RWPE2 (cell line): Measurements from ENCODE around the gene BBX.
A peak's percentile ranks its signal among the peaks of the same experiment; 100 is the strongest.

ENCODE experiments used
- ATAC-seq: fragments of 200-7000 bp; cut with Tn5 transposase; 3 replicates; pipeline ENCODE4 v1.9.1; 2021; ENCODE audit warnings: low read depth
- DNase-seq: peaks from one replicate; pipeline ENCODE4 v3.0.0-alpha.2; 2020; ENCODE audit warnings: low spot score
- H3K27ac ChIP-seq: fragments of 450-650 bp; 2 replicates; pipeline ENCODE4 v1.5.1; 2017; ENCODE audit warnings: mild to moderate bottlenecking; ENCODE audit not compliant: poor library complexity, severe bottlenecking
- H3K27me3 ChIP-seq: fragments of 250-450 bp; sonication (Bioruptor Pico); 2 replicates; pipeline ENCODE4 v1.5.1; 2021; ENCODE audit warnings: mild to moderate bottlenecking, moderate library complexity; ENCODE audit not compliant: insufficient read depth, poor library complexity, severe bottlenecking
- H3K36me3 ChIP-seq: fragments of 250-450 bp; sonication (Bioruptor Pico); 2 replicates; pipeline ENCODE4 v1.5.1; 2020; ENCODE audit warnings: low read depth, mild to moderate bottlenecking, moderate library complexity
- H3K4me1 ChIP-seq: fragments of 250-450 bp; sonication (Bioruptor Pico); 2 replicates; pipeline ENCODE4 v1.5.1; 2021; ENCODE audit warnings: mild to moderate bottlenecking, moderate library complexity; ENCODE audit not compliant: insufficient read depth, poor library complexity, severe bottlenecking
- H3K4me3 ChIP-seq: fragments of 250-450 bp; sonication (Bioruptor Pico); 2 replicates; pipeline ENCODE4 v1.5.1; 2021; ENCODE audit warnings: mild to moderate bottlenecking, moderate library complexity; ENCODE audit not compliant: severe bottlenecking
- H3K9me3 ChIP-seq: fragments of 250-450 bp; sonication (Bioruptor Pico); 2 replicates; pipeline ENCODE4 v1.5.1; 2021; ENCODE audit warnings: mild to moderate bottlenecking, moderate library complexity; ENCODE audit not compliant: severe bottlenecking
- CTCF ChIP-seq: fragments of 450-650 bp; IDR thresholded peaks from one replicate; pipeline ENCODE4 v1.5.1; 2017; ENCODE audit warnings: mild to moderate bottlenecking, moderate library complexity; ENCODE audit not compliant: poor library complexity, severe bottlenecking

Gene BBX

GRCh38 chr3:107790612-107791011 is 267.9 kb downstream of the BBX start:
- TF ChIP-seq CTCF: no peak
- Histone ChIP-seq H3K4me3 (no peak overlapping the region), H3K27me3 (no peaks in the 10 kb centered on the region), H3K36me3 (peaks cover 26% of the 10 kb centered on the region), H3K27ac (no peak overlapping the region), H3K4me1 (no peaks in the 10 kb centered on the region), H3K9me3 (no peaks in the 10 kb centered on the region)
- DNase-seq: no peak
- ATAC-seq: no peak

GRCh38 chr3:107791027-107791426 is 268.3 kb downstream of the BBX start:
- H3K4me1 ChIP-seq: no peaks in the 10 kb centered on the region
- no peaks in the 10 kb centered on the region for H3K9me3 ChIP-seq
- H3K27ac ChIP-seq: no peak overlapping the region
- no peak for ATAC-seq
- H3K27me3 ChIP-seq: no peaks in the 10 kb centered on the region
- DNase-seq: no peak
- H3K36me3 ChIP-seq: peaks cover 26% of the 10 kb centered on the region
- H3K4me3 ChIP-seq: no peak overlapping the region
- no peak for TF ChIP-seq CTCF

- H3K36me3 ChIP-seq: peaks cover 26% of the 10 kb centered on the region
- no peak overlapping the region for H3K27ac ChIP-seq
- no peaks in the 10 kb centered on the region for H3K27me3 ChIP-seq
- H3K4me1 ChIP-seq: peaks cover 4% of the 10 kb centered on the region
- no peak for TF ChIP-seq CTCF
- H3K9me3 ChIP-seq: no peaks in the 10 kb centered on the region
- DNase-seq (no peak), ATAC-seq (no peak)
- no peak overlapping the region for H3K4me3 ChIP-seq
Observed at GRCh38 chr3:107791450-107791849, 268.7 kb downstream of the BBX start.

- Histone ChIP-seq H3K36me3 (peaks cover 36% of the 10 kb centered on the region), H3K27ac (no peak overlapping the region), H3K4me1 (peaks cover 21% of the 10 kb centered on the region), H3K9me3 (no peaks in the 10 kb centered on the region), H3K4me3 (no peak overlapping the region), H3K27me3 (no peaks in the 10 kb centered on the region)
- ATAC-seq: no peak
- no peak for DNase-seq
- peak; percentile 24 for TF ChIP-seq CTCF
Observed at GRCh38 chr3:107794664-107795443, 272.1 kb downstream of the BBX start.

- peaks cover 21% of the 10 kb centered on the region for H3K4me1 ChIP-seq
- no peak overlapping the region for H3K4me3 ChIP-seq
- TF ChIP-seq CTCF: no peak
- no peak for DNase-seq
- H3K9me3 ChIP-seq: no peaks in the 10 kb centered on the region
- no peak for ATAC-seq
- no peak overlapping the region for H3K27ac ChIP-seq
- no peaks in the 10 kb centered on the region for H3K27me3 ChIP-seq
- H3K36me3 ChIP-seq: peaks cover 44% of the 10 kb centered on the region
Observed at GRCh38 chr3:107795514-107796094, 272.8 kb downstream of the BBX start.
